ENCODE data around the gene NOL4L.
A peak's percentile ranks its signal among the peaks of the same experiment; 100 is the strongest.

NOL4L gene

DNA sequence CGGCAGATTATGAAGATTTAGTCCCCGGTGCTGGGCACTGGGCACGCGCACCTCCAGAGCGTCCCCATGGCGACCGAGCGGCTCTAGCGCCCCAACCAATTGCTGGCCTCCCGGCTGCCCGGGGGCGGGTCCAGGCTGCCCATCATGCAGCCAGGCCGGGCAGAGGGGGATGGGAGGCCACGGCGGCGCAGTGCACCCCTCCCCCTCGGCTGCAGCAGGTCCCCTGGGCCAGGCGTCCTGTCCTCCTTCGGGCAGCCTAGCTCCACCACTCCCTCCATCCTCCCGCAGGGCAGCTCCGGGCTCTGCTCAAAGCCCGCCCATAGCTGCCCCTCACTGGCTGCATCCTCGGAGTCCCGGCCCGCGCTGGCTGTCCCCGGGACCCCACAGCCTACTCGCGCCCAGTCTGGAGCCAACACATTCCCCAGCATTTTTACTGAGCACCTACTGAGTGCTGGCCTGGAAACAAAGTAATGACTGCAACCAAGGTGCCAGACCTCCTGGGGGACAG lies 127.6 kb downstream of the NOL4L start:
- H3F3A ChIP-seq (ENCODE audit: insufficient read depth, low read length), result no peaks in the 10 kb centered on the region
- TF ChIP-seq EZH2 (IDR thresholded peaks at IDR 0.05; ENCODE audit: borderline replicate concordance, low read length), result no peak
- H3K9me2 ChIP-seq (ENCODE audit: low read depth, low read length), result no peaks in the 10 kb centered on the region
- no peaks in the 10 kb centered on the region for H3K9me3 ChIP-seq (ENCODE audit: low read length)
- H3K9ac ChIP-seq (ENCODE audit: low read length), result no peak overlapping the region
- no peak overlapping the region for H3K27ac ChIP-seq (ENCODE audit: low read depth, low read length, poor library complexity, severe bottlenecking)
- H4K20me1 ChIP-seq (ENCODE audit: insufficient read depth, low read length), result no peaks in the 10 kb centered on the region
- no peaks in the 10 kb centered on the region; the same call in 1 of the 2 replicates for H3K36me3 ChIP-seq (ENCODE audit: insufficient read depth, low read length)
- H3K79me2 ChIP-seq (ENCODE audit: insufficient read depth, low read length), result no peaks in the 10 kb centered on the region
- H3K4me3 ChIP-seq (ENCODE audit: low read depth, low read length, poor library complexity, severe bottlenecking), result peak overlapping the region; percentile 58
- no peaks in the 10 kb centered on the region for H3K27me3 ChIP-seq (ENCODE audit: insufficient read depth, low read length)
- no peak overlapping the region for H2AFZ ChIP-seq (ENCODE audit: low read length)
- H3K4me2 ChIP-seq (ENCODE audit: low read length), result peak overlapping the region; percentile 80
- H3K4me1 ChIP-seq (ENCODE audit: insufficient read depth, low read length, severe bottlenecking), result peaks cover 7% of the 10 kb centered on the region

DNA sequence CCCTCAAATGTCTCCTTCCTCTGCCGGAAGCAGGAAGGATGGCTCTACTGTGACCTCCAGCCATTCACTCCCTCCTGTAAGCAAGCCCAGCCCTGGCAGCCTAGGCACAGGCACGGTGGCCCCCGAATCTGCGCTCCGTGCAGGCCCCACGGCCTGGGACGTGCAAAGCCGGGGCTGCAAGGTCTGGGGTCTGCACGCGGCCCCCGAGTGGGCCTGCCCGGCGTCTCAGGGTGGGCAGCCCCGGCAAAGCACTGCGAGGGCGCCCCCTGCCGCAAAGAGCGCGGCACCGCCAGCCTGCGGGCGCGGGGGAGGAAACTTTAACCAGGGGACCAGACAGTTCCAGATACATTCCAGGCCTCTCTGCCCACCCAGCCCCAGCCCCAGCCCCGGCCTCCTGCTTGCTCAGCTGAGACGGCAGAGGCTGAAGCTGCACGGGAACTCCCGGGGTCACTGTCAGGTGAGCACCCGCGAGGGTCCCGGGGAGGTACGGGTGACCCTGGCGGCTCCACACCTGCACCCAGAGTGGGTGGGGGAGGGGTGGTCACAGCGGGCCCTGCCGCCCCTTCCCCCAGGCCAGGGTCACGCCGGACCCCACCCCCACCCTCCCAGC lies 128.2 kb downstream of the NOL4L start:
- TF ChIP-seq EZH2 (IDR thresholded peaks at IDR 0.05; ENCODE audit: borderline replicate concordance, low read length) (no peak), CTCF (IDR thresholded peaks at IDR 0.05; ENCODE audit: low read length) (peak; percentile 84)
- H4K20me1 ChIP-seq (ENCODE audit: insufficient read depth, low read length), result no peaks in the 10 kb centered on the region
- peak overlapping the region; percentile 62; the same call in 1 of the 2 replicates for H3K9ac ChIP-seq (ENCODE audit: low read length)
- no peaks in the 10 kb centered on the region; the same call in 1 of the 2 replicates for H3K36me3 ChIP-seq (ENCODE audit: insufficient read depth, low read length)
- H3K9me2 ChIP-seq (ENCODE audit: low read depth, low read length), result no peaks in the 10 kb centered on the region
- H3K27me3 ChIP-seq (ENCODE audit: insufficient read depth, low read length), result no peaks in the 10 kb centered on the region
- H3K9me3 ChIP-seq (ENCODE audit: low read length), result no peaks in the 10 kb centered on the region
- H3K79me2 ChIP-seq (ENCODE audit: insufficient read depth, low read length), result no peaks in the 10 kb centered on the region
- H3K4me3 ChIP-seq (ENCODE audit: low read depth, low read length, poor library complexity, severe bottlenecking), result peak overlapping the region; percentile 58
- H3K27ac ChIP-seq (ENCODE audit: low read depth, low read length, poor library complexity, severe bottlenecking), result no peak overlapping the region
- no peak overlapping the region for H2AFZ ChIP-seq (ENCODE audit: low read length)
- H3K4me1 ChIP-seq (ENCODE audit: insufficient read depth, low read length, severe bottlenecking), result peaks cover 7% of the 10 kb centered on the region
- no peaks in the 10 kb centered on the region for H3F3A ChIP-seq (ENCODE audit: insufficient read depth, low read length)
- H3K4me2 ChIP-seq (ENCODE audit: low read length), result peak overlapping the region; percentile 80

DNA sequence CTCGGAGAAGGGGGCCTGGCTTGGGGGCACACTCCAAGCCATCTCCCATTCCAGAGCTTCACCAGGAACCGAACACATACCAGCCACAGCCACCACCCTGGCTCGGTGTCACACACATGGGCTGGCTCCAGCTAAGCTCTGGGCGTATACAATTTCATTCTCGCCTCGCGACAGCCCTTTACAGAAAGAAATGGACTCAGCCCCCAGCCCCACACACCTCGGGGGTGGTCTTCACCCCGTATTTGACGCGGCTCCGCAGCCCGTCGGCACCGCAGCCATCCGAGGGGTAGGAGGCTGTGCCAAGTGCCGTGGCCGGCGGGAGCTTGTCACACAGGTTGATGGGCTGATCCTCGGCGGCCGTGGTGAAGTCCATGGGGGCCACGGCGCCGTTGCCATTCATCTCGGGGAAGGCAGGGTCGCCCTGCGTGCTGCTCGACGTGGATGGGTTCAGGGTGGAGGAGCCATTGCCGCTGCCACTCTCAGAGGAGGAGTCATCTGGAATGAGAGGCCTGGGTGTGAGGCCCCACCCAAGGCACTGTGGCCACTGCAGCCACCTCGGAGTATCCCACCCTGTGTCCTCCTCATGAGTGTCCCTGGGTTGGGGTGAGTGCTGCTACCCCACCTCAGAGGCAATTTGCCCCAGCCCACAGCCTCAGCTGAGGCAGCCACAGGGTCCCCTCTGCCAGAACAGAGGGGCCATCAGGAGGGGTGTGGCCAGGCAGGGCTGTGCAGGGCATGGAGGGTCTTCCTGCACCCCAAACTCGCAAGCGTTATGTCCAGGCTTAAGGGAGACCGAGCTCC lies 129.0 kb downstream of the NOL4L start:
- Histone ChIP-seq H3K9me3 (ENCODE audit: low read length) (no peaks in the 10 kb centered on the region), H3K4me2 (ENCODE audit: low read length) (peak overlapping the region; percentile 80), H3K9me2 (ENCODE audit: low read depth, low read length) (no peaks in the 10 kb centered on the region), H3K79me2 (ENCODE audit: insufficient read depth, low read length) (no peaks in the 10 kb centered on the region), H3K36me3 (ENCODE audit: insufficient read depth, low read length) (no peaks in the 10 kb centered on the region; the same call in 1 of the 2 replicates), H3K27me3 (ENCODE audit: insufficient read depth, low read length) (no peaks in the 10 kb centered on the region), H3K9ac (ENCODE audit: low read length) (peak overlapping the region; percentile 62; the same call in 1 of the 2 replicates), H4K20me1 (ENCODE audit: insufficient read depth, low read length) (no peaks in the 10 kb centered on the region), H3K4me1 (ENCODE audit: insufficient read depth, low read length, severe bottlenecking) (peaks cover 7% of the 10 kb centered on the region), H3K4me3 (ENCODE audit: low read depth, low read length, poor library complexity, severe bottlenecking) (peak overlapping the region; percentile 58), H3F3A (ENCODE audit: insufficient read depth, low read length) (no peaks in the 10 kb centered on the region), H3K27ac (ENCODE audit: low read depth, low read length, poor library complexity, severe bottlenecking) (no peak overlapping the region), H2AFZ (ENCODE audit: low read length) (no peak overlapping the region)
- TF ChIP-seq CTCF (IDR thresholded peaks at IDR 0.05; ENCODE audit: low read length), result no peak
- TF ChIP-seq EZH2 (IDR thresholded peaks at IDR 0.05; ENCODE audit: borderline replicate concordance, low read length), result no peak
